K562 (cell line): ENCODE results near the gene DNAJC8. TPM values are rescaled to one million over a fixed set of nuclear protein-coding genes. Genes with fewer than 3 reads are reported as not detected.
A peak's percentile ranks its signal among the peaks of the same experiment; 100 is the strongest.

Experiments used
- ATAC-seq: fragments of 200-7000 bp; cut with Tn5 transposase; 3 replicates; pipeline ENCODE4 v1.9.1; 2020; ENCODE audit warnings: moderate library complexity
- BruUV-seq: library from RNA; stranded (reverse); fragments of 400-500 nt; replicated peaks from 2 replicates; lab custom pipeline; 2021; lab: Mats Ljungman, UMichigan
- CTCF ChIA-PET: fragments of 300-600 bp; formaldehyde crosslinking; extraction: SDS; loops from one replicate; lab custom pipeline; 2021; ENCODE audit warnings: low intra/inter-chr PET ratio; lab: Yijun Ruan, JAX
- POLR2A ChIA-PET: fragments of 300-600, 350-650 bp; sonication (Branson Sonifier 250); formaldehyde crosslinking; extraction: SDS; loops from one replicate; lab custom pipeline; 2021; ENCODE audit warnings: antibody characterized with exemption, inconsistent platforms; lab: Yijun Ruan, JAX
- DNase-seq, 4 experiments: peaks; one replicate each; pipeline versions ENCODE4 v3.0.0 to v3.0.0-alpha.2; 2011 to 2018; ENCODE audit warnings: low spot score in 3 of 4, mixed read lengths in 3 of 4; ENCODE audit errors: extremely low read depth in 1 of 4
- FAIRE-seq: peaks from 2 replicates; lab custom pipeline; 2011; peaks lifted over from hg19 to GRCh38; lab: Jason Lieb, UNC
- H2AFZ ChIP-seq: 2 replicates; pipeline ENCODE4 v1.6.0; 2011; ENCODE audit warnings: low read depth, low read length, control low read depth, inconsistent platforms
- H3K27ac ChIP-seq: fragments of 200-600 bp; 3 replicates; pipeline ENCODE4 v1.8.0; 2011; ENCODE audit warnings: low read depth, mild to moderate bottlenecking, control low read depth, inconsistent platforms, low read length, moderate library complexity, mixed read lengths; ENCODE audit errors: extremely low read depth
- H3K27me3 ChIP-seq, 2 experiments: fragments of 300-600 bp in 1 of 2; 2 replicates in 1 of 2; 3 replicates in 1 of 2; pipeline versions ENCODE4 v1.6.0 to v1.8.0; 2011; ENCODE audit warnings: inconsistent platforms in 2 of 2, low read length in 2 of 2, mild to moderate bottlenecking in 1 of 2, mixed read lengths in 1 of 2, moderate library complexity in 1 of 2; ENCODE audit not compliant: control insufficient read depth in 2 of 2, insufficient read depth in 2 of 2
- H3K36me3 ChIP-seq: fragments of 300-600 bp; 3 replicates; pipeline ENCODE4 v1.8.0; 2011; ENCODE audit warnings: mild to moderate bottlenecking, low read length, inconsistent platforms; ENCODE audit not compliant: control insufficient read depth, insufficient read depth
- H3K4me1 ChIP-seq, 2 experiments: fragments of 200-600 bp in 1 of 2; replicated peaks in 1 of 2; 2 replicates in 1 of 2; 3 replicates in 1 of 2; pipeline versions ENCODE4 v1.5.1 to v1.8.0; 2011; ENCODE audit warnings: inconsistent platforms in 2 of 2, low read length in 2 of 2, mild to moderate bottlenecking in 1 of 2, mixed read lengths in 1 of 2, moderate library complexity in 1 of 2; ENCODE audit not compliant: control insufficient read depth in 2 of 2, insufficient read depth in 2 of 2
- H3K4me2 ChIP-seq: 2 replicates; pipeline ENCODE4 v1.6.1; 2011; ENCODE audit warnings: low read length, control low read depth, inconsistent platforms, mixed read lengths; ENCODE audit not compliant: insufficient read depth
- H3K4me3 ChIP-seq: fragments of 200-600 bp; sonication (generic), shearing (Covaris generic); 2 replicates; pipeline ENCODE4 v1.5.1; 2016; ENCODE audit warnings: control low read depth, inconsistent platforms
- H3K79me2 ChIP-seq: fragments of 200-600 bp; 3 replicates; pipeline ENCODE4 v1.8.0; 2011; ENCODE audit warnings: low read length, inconsistent platforms; ENCODE audit not compliant: control insufficient read depth, insufficient read depth
- H3K9ac ChIP-seq, 2 experiments: 2 replicates each; pipeline versions ENCODE4 v1.6.0 to v1.6.1; 2011; ENCODE audit warnings: low read depth in 2 of 2, low read length in 2 of 2, control low read depth in 1 of 2, inconsistent platforms in 1 of 2, mild to moderate bottlenecking in 1 of 2, mixed read lengths in 1 of 2; ENCODE audit not compliant: insufficient read depth in 1 of 2
- H3K9me1 ChIP-seq: one replicate; pipeline ENCODE4 v1.6.0; 2011; ENCODE audit warnings: inconsistent platforms, mild to moderate bottlenecking, low read length, moderate library complexity; ENCODE audit not compliant: control insufficient read depth, insufficient read depth
- H3K9me3 ChIP-seq: replicated peaks from 2 replicates; pipeline ENCODE4 v1.5.1; 2011; ENCODE audit warnings: low read depth, low read length, inconsistent platforms; ENCODE audit not compliant: control insufficient read depth, insufficient read depth
- H4K20me1 ChIP-seq: replicated peaks from 2 replicates; pipeline ENCODE4 v1.6.1; 2011; ENCODE audit warnings: low read length, inconsistent platforms, mixed read lengths; ENCODE audit not compliant: control insufficient read depth, insufficient read depth
- CHD4 ChIP-seq: fragments of 200-600 bp; sonication (generic); IDR thresholded peaks from 3 replicates; pipeline ENCODE4 v1.6.1; 2012; ENCODE audit warnings: low read depth, mild to moderate bottlenecking, mixed read lengths, low read length, inconsistent platforms; ENCODE audit not compliant: insufficient read depth, insufficient replicate concordance, poor library complexity, severe bottlenecking
- HDGF ChIP-seq: fragments of 450-650 bp; IDR thresholded peaks from 2 replicates; pipeline ENCODE4 v1.6.1; 2016
- MITF ChIP-seq: IDR thresholded peaks from 2 replicates; pipeline ENCODE4 v1.6.1; 2014; ENCODE audit warnings: antibody characterized with exemption
- NCOA1 ChIP-seq: fragments of 450-650 bp; IDR thresholded peaks from 2 replicates; pipeline ENCODE4 v1.6.1; 2016; ENCODE audit warnings: low read depth
- NR2C2 ChIP-seq, 2 experiments: fragments of 200-800 bp in 1 of 2; sonication (Bioruptor generic) in 1 of 2; sonication (generic) in 1 of 2; formaldehyde crosslinking in 1 of 2; IDR thresholded peaks; 2 replicates each; pipeline versions ENCODE4 v1.6.1 to v1.8.0; 2016 to 2022; ENCODE audit warnings: mild to moderate bottlenecking in 1 of 2, missing compliant biosample characterization in 1 of 2, missing genetic modification characterization in 1 of 2, missing genetic modification reagents in 1 of 2
- PKNOX1 ChIP-seq: fragments of 450-650 bp; IDR thresholded peaks from 2 replicates; pipeline ENCODE4 v1.6.1; 2016
- PRDM10 ChIP-seq: fragments of 450-650 bp; IDR thresholded peaks from 2 replicates; pipeline ENCODE4 v1.6.1; 2018; ENCODE audit not compliant: partially characterized antibody
- TAL1 ChIP-seq: fragments of 450-650 bp; IDR thresholded peaks from 2 replicates; pipeline ENCODE4 v1.6.1; 2016; ENCODE audit warnings: mild to moderate bottlenecking
- TARDBP ChIP-seq: fragments of 450-650 bp; IDR thresholded peaks from 2 replicates; pipeline ENCODE4 v1.6.1; 2016
- ZBTB49 ChIP-seq: sonication (generic); formaldehyde crosslinking; IDR thresholded peaks from 2 replicates; pipeline ENCODE4 v1.8.0; 2022; ENCODE audit warnings: missing genetic modification reagents, mild to moderate bottlenecking, borderline replicate concordance
- ZNF668 ChIP-seq: fragments of 250-450 bp; sonication (Bioruptor Pico); IDR thresholded peaks from 2 replicates; pipeline ENCODE4 v1.8.0; 2022; ENCODE audit warnings: mild to moderate bottlenecking, inconsistent platforms
- WGBS: fragments of 100-300 bp; shearing (Covaris generic); methylation state at CpG from one replicate; pipeline ENCODE4 v1.1.6; 2016; ENCODE audit warnings: low coverage, mixed read lengths; ENCODE audit not compliant: insufficient coverage; ENCODE audit errors: missing lambda C conversion rate; 5-methylcytosine and 5-hydroxymethylcytosine counted together
- in situ Hi-C: fragments of 300-500 bp; cut with MboI; formaldehyde crosslinking; loops from 4 replicates; pipeline ENCODE4 v1.15.0; 2018; ENCODE audit warnings: inconsistent platforms, mixed read lengths
- intact Hi-C: fragments of 100-400 bp; cut with micrococcal nuclease; formaldehyde crosslinking; loops from 2 replicates; pipeline ENCODE4 v1.14.2; 2022
- polyA plus RNA-seq, 8 experiments: library from polyadenylated mRNA; depleted of rRNA in 4 of 8; stranded (reverse) in 5 of 8; unstranded in 3 of 8; fragments of >200 nt; fragmentation: Nextera tagmentation in 2 of 8; fragmentation: Illumina TruSeq in 1 of 8; extraction: Ambion mirVana in 2 of 8; extraction: Trizol in 1 of 8; gene quantifications; 2 replicates each; pipeline versions ENCODE4 v1.2.1 to v1.2.3, GENCODE V29; 2011 to 2014; ENCODE audit warnings: inconsistent platforms in 1 of 8, missing spikeins in 1 of 8
- total RNA-seq, 7 experiments: library from RNA; depleted of rRNA in 6 of 7; stranded (reverse); fragments of >200 nt in 6 of 7; fragmentation: Illumina TruSeq in 2 of 7; extraction: Trizol in 2 of 7; gene quantifications; 2 replicates each; pipeline versions ENCODE4 v1.2.1 to v1.2.3, GENCODE V29; 2011 to 2021; ENCODE audit warnings: low replicate concordance in 1 of 7

The DNAJC8 gene
- total and polyA plus RNA-seq, 9 of the 15 experiments (the other 6 are each of a cell fraction or from before 2014, with no cell fraction given): 143 to 508 (median 209) TPM

GRCh38 chr1:28236656-28237322 is 4.0 kb upstream of the DNAJC8 start:
- no peaks in the 10 kb centered on the region for H3K27me3 ChIP-seq
- H4K20me1 ChIP-seq: 0 out of 2 replicates have a peak, but pooled peaks cover 6% of the 10 kb centered on the region
- CTCF ChIA-PET: no interaction called here
- BruUV-seq: no TSS peak
- FAIRE-seq (peak; percentile 77), ATAC-seq (peak; percentile 57), DNase-seq (peak; percentile 54 to 86 (median 60))
- peaks cover 48% of the 10 kb centered on the region for H3K79me2 ChIP-seq
- peaks cover 20% of the 10 kb centered on the region for H3K36me3 ChIP-seq
- in situ Hi-C loops (no loop called here), intact Hi-C loops (loop anchor here (10.0 kb wide), 1 partner anchor 408 kb away; the partner anchor contains the start of genes RNU11 and TAF12)
- H3K4me1 ChIP-seq: peaks cover 19 to 21% of the 10 kb centered on the region in 2 experiments
- H3K4me3 ChIP-seq: peak overlapping the region; percentile 67
- POLR2A ChIA-PET: interaction anchor here (0.6 to 4.8 kb wide), 18 partner anchors 9 to 590 kb away, joined by 3 to 40 read pairs (median 5); partner anchors contain the start of genes MED18, RCC1, RNU11 and SESN2
- H3K27ac ChIP-seq: peak overlapping the region; percentile 71
- 2% methylated on average over 20 of the region's 20 CpGs for WGBS
- H2AFZ ChIP-seq: peak overlapping the region; percentile 95
- H3K9me1 ChIP-seq: no peaks in the 10 kb centered on the region
- peak overlapping the region; percentile 79 to 96 for H3K9ac ChIP-seq
- H3K4me2 ChIP-seq: peak overlapping the region; percentile 93
- no peaks in the 10 kb centered on the region for H3K9me3 ChIP-seq
- TF ChIP-seq ZNF668 (0 out of 2 replicates have a peak, but pooled peaks have one; percentile 12), TARDBP (no peak), NCOA1 (no peak), ZBTB49 (CRISPR knock-in tag) (no peak), NR2C2 (CRISPR knock-in tag; IDR thresholded peaks at IDR 0.05) (no peak), NR2C2 (tag; IDR thresholded peaks at IDR 0.05) (peak; percentile 45; the same call in 1 of the 2 replicates), TAL1 (peak; percentile 78; the same call in 1 of the 2 replicates), CHD4 (no peak), HDGF (peak; percentile 66), MITF (no peak), PKNOX1 (peak; percentile 52), PRDM10 (peak; percentile 89)
